GM19463 (cell line): ENCODE results near the gene GUCY2C.
"Not testable (repeated sequence)": the region's sequence is repeated elsewhere in the genome, so short reads cannot be mapped to it uniquely, and the experiment has no call there.

ENCODE experiments used
- ATAC-seq: cut with Tn5 transposase; IDR thresholded peaks from one replicate; pipeline ENCODE4 v1.9.1; 2021; ENCODE audit warnings: mild to moderate bottlenecking, moderate library complexity; ENCODE audit not compliant: unreplicated experiment

Gene GUCY2C

DNA sequence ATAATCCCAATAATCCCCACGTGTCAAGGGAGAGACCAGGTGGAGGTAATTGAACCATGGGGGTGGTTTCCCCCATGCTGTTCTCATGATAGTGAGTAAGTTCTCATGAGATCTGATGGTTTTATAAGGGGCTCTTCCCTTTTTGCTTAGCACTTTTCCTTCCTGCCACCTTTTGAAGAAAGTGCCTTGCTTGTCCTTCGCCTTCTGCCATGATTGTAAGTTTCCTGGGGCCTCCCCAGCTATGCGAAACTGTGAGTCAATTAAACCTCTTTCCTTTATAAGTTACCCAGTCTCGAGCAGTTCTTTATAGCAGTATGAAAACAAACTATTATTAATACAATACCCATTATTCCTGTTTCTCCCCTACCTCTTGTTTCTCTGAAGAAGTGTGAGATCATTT lies 14.2 kb downstream of the GUCY2C start:
- ATAC-seq: not testable (repeated sequence)

DNA sequence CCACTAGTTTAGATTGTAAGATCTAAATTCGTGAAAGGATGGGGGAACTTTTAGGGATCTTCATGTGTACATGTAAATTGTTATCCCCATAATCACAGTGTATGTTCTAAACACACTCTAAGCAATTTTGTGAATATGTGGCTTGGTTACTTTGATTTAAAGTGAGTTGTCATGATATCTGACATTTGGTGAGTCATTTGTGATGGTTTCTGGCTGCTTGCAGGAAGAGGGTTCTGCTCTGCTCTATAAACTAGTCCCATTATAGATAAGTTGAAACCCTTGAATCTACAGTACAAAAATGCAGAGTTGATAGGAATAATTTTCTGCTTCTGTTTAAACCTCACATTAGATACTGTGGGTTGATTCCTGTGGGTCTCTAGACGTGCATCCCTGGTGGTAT lies 14.8 kb downstream of the GUCY2C start:
- no peak for ATAC-seq

DNA sequence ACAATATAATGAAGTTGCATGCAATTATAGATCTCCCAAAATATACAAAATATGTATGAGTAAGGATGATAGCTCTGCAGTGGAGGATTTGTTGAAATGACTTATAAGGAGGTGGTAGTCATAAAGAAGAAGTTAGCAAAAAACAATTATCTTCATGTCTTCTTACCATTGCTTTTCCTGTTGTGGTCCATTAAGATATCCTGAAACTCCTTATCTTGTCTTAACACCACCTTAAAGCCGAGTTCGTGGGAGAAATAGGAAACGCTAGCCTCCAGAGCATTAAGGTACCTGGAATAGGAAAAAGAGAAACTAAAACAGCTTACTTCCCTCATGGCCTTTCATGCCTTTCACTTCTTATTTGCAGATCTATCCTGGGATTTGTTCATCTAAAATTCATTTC lies 15.2 kb downstream of the GUCY2C start:
- ATAC-seq: no peak

DNA sequence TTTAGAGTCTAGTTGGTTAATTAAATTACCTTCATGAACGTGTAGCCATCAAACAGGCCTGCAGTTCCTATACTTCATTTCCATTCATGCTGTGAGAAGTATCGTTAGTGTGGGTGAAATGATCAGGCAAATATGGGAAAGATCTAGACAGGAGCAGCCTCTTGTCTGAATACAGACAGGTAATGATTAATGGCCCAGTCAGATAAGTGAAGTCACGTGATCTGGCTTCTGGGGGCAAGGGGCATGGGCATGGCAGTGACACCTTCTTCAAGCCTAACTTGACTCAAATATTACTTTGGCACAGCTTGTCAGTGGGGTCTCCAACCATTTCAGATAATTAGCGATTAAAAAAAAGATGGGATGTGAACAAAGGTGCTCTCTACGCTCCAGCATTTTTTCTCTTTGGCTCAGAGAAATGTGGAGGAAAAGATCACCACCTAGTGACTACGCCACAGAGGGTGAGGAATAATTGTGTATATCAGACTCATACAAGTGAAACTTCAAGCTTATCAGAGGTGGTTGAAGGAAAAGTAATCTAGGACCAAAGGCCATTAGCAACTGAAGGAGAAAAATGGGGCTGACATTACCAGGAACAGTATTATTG lies 17.8 kb downstream of the GUCY2C start:
- no peak for ATAC-seq

DNA sequence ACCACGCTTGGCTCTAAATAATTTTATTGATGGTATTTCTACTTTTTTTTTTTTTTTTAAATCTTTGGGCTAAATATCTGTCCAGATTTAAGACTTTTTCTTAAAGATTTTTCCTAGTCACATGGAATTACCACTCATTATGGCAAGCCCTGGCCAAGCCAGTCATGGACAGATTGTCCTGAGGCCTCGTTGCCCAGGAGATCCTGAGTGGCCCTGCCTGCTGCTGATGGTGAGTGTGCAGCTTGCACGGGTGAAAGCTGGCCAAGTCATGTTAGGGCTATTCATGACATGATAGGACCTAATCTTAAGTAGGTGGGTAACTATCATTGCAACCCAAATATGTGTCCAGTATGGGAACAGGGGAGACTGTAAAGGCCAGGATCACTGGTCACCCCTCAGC lies 27.8 kb downstream of the GUCY2C start:
- no peak for ATAC-seq

DNA sequence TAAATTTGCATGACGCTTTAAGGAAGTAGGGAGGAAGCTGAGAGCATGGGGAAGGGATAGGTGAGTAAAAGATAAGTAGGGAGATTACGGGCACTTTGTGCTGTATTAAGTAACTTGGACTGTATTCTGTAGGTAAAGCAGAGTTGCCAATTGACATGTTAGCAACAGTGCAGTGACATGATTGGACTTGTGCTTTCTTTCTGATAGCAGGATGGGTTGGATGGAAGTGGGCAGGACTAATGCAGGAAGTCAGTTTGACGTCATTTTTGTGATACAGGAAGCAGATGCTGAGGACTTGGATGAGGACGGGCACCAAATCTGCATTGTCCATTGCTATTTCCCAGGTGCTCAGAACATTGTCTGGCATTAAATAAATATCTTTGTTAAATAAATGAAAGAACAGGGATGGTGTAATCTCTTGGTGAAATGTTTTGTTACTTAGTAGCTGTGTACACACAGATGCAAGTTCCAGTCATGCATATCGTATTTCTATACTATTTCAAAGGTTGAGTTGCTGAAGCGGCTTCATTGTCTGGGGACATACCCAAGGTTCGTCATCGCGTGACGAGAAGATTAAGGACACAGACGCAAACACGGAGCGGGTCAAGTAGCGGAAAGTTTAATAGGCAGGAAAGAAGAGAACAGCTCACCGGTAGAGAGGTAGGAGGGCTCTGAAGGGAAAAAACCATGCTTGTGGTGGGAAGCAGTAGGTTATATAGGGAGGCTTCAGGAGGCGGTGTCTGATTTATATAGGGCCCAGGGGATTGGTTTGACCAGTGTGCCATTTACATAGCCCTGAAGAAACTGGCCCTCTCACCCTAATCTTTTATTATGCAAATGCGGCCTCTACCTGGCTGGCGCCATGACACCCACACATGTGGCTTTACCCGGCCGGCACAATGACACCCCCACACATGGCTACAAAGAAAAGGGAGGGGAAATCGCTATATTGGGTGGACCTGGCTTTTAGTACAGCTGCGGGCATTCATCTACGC lies 30.7 kb downstream of the GUCY2C start:
- no peak for ATAC-seq

DNA sequence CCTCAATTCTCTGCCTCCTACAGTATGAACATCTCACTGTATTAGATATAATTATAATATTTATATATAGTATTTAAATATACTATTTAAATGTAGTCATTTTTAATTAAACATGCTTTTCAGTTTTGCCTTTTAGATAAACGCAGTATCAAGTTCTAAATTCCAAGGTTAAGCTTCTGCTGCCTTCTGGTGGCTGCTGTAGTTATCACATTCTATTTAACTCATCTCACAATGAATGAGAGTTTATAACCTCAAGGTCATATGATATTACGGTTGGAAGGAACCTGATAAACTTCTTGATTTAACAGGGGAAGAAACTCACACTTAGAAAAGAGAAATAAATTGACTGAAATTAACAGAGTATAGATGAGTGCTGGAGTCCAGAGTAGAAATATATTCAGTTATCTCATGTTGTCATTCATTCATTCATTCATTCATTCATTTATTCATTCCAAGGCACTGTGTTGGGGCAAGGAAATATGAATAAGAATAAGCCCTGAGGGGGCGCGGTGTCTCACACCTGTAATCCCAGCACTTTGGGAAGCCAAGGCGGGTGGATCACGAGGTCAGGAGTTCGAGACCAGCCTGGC lies 31.9 kb downstream of the GUCY2C start:
- ATAC-seq: no peak

DNA sequence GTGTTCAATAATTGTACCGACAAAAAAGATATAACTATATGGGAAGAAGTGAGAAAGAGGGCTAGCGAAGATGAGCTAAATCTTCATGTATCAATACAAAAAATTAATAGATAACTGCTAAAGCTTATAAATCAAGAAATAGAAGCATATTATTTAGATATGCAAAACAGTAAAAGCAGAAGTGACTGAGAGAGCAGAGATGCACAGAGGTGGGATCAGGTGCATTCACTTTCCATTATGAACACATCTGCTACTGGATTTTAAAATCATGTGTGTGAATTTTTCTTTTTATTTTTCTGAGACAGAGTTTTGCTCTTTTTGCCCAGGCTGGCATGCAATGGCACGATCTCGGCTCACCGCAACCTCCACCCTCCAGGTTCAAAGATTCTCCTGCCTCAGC lies 33.4 kb downstream of the GUCY2C start:
- ATAC-seq: no peak

DNA sequence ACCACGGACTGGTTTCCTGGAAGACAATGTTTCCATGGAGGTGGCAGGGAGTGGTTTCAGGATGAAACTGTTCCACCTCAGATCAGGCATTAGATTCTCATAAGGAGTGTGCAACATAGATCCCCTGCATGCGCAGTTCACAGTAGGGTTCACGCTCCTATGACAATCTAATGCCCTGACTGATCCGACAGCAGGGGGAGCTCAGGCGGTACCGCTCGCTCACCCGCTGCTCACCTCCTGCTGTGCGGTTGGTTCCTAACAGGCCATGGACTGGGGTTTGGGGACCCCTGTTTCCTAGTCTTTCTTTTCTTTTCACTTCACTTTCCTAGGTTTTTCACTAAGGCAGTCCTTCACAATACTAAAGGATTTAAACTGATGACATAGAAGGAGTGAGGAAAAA lies 39.6 kb downstream of the GUCY2C start:
- no peak for ATAC-seq

DNA sequence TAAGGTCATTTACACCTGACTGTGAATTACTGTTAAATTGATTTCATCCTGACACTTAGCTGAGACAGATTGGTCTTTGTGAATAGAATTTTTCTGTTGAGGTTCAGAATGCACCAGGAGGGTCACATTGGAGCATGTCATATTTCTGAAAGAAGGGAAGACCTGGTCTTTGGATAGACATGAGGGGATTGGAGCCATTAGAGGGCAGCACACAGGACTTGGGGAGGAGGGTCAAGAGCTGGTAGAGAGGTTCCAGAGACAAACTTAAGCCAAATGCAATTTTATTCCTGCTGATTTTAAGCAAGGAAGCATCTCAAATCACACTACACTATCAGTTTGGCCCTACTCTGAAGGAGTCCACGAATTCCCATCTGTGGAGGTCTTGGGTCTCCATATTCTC lies 41.1 kb downstream of the GUCY2C start:
- ATAC-seq: no peak

DNA sequence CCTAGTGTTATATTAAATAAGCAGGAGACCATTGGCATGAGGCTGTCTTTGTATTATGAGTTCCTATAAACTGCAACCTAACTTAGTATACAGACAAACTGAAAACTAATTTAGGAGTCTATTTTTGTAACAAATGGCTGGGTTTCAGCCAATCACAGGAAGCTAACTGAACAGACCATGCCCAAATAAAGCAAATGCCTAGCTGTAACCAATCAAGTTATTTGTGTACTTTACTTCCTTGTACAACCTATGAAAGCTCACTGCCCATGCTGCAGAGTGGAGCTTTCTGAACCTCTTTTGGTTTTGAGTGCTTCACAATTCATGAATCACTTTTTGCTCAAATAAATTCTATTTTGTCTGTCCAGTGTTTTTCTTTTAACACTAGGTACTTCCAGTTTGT lies 41.6 kb downstream of the GUCY2C start:
- ATAC-seq: no peak

DNA sequence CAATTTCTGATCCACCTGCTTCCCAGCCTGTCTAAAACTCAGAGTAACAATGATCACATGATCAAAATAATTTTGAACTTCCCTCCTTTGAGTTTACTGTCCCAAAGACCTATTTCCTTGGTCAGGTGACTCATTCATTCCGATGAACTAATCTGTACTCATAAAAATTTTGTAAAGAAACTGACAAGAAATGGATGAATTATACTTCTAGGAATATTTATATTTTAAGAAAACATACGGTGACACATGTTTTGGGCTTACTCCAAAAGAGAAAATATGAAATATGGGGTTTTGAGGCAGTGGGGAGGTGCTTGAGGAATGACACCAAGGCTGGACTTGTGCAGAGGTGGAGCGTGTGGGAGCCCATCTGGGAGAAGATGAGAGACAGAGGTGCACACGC lies 42.0 kb downstream of the GUCY2C start:
- ATAC-seq: no peak

DNA sequence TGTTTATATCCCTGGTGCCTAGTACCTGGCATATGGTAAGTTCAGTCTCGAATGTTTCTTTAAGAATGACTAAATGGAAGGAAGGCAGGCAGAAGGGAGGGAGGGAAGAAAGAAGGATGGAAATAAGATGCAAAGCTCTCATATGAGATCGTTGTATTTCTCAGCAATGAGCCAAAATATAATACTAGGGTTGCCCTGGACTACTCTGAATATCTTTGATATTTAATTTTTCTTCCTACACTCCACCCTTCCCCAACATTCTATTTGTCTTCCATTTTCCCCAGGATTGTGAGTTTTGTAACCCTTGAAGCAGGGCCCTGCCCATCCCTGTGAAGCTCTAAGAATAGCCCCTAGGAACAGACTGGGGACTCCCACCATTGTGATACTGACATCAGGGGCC lies 43.9 kb downstream of the GUCY2C start:
- ATAC-seq: no peak

DNA sequence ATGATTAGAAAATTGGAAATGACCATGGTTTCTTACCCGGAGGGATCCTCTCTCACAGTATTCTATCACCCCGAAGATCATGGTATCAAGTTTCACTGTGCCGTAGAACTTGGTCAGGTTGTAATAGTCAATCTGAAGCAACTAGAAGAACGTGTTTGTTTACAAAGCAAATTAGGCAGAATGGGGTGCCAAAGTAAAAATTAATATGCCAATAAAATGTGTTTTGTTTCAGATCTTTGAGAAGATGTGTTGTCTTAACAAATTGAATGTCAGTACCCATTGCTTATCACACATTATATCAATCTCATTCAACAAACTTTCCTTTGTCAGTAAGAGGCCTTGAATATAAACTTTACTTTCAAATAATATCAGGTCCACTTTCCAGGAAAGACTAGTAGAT lies 45.0 kb downstream of the GUCY2C start:
- ATAC-seq: no peak

DNA sequence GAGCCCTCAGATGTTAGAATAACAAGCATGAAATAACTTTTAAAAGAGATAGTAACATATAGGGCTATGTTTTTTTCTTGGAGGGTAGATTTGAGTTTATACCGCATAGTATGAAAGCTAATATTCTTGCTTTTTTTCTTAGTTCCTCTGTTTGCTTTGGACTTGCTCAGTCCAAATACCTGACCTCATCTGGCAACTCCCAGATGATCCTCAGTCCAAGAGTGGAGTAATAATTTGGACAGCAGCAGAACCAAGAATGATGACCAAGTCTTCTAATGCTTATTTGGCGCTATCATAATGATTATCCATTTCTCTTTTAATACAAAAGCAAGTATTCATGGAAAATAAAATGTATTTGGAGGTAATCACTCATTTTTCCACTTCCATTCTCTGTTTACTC lies 45.6 kb downstream of the GUCY2C start:
- ATAC-seq: no peak

DNA sequence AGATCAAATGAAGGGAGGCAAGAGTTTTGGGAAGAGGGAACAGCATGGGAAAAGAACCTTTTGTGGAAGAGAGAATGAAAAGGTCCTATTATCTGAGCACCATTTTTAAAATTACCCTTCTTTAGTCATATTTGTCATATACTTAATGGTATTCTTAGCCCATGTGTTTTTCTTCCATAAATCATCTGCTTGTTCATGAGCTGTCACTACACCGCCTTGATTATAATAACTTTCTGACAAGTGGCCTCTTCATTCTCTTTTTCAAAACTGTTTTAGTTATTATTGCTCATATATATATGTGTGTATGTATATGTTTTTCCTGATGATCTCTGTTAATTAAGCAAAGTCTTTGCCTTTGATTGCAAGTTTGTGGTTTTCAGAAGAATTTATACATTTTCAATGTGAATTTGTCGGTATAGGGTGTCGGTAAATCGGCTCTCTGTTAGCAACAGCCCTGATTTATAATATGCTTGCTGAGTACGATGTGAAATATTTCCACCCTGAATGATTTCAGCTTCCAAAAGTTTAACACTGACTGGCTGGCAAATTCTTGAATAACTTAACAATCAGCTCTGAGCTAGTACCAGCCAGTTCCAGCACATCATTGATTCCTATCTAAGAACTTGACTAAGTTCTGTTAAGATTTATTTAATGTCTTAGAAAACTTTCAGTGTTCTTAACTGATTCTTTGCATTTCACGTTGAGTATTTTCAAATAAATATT lies 49.2 kb downstream of the GUCY2C start:
- no peak for ATAC-seq

DNA sequence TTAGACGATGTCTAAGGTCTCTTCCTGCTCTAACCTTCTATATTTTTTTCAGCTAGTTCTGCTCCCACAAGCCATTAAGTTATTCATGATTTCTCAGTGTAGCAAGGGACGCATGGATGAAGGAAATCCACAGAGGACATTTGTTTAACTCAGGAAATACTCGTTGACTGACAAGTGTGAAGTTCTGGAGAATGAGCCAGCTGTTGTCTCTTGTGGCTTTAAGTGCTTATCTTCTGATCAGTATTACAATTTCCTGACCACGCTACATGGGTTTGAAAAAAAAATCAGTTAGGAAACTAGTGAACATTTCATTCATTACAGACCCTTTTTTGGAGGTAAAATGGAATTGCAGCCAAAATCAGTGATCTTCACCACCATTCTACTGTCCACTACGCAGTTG lies 53.1 kb downstream of the GUCY2C start:
- no peak for ATAC-seq

DNA sequence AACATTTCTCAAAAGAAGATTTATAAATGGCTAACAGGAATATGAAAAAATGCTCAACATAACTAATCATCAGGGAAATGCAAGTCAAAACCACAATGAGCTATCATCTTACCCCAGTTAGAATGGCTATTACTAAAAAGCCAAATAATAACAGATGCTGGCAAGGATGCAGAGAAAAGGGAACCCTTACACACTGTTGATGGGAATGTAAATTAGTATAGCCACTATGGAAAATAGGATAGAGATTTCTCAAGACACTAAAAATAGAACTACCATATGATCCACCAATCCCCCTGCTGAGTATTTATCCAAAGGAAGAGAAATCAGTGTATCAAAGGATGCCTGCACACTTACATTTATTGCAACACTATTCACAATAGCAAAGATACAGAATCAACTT lies 58.3 kb downstream of the GUCY2C start:
- no peak for ATAC-seq

DNA sequence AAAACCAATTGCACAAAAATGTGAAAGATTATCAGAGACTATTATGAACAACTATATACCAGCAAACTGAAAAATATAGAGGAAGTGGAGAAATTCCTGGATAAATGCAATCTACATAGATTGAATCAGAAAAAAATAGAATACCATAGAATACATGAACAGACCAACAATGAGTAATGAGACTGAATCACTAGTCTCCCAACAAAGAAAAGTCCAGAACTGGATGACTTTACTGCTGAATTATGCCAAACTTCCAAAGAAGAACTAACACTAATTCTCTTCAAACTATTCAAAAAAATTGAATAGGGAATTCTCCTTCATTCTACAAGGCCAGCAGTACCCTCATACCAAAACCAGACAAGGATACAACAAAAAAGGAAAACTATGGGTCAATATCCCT lies 60.6 kb downstream of the GUCY2C start:
- ATAC-seq: no peak

DNA sequence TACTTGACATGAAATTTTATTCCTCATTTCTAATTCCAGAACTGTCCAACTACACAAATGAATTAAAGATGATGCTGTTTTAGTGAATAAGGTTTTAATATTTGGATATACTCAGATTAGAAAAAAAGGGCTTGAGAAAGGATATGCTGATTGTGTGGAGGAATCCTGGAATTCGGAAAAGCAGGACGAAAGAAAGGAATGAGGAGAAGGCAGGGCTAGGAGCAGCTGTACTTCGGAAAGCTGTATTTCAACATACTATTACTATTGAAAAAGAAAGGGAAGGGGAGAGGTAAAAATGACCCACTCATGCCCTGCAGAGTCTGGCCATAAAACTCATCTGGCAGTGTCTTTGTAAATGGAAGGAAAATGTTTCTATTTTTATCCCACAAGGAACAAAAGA lies 65.6 kb downstream of the GUCY2C start:
- no peak for ATAC-seq
